ENCODE results near the gene ZGLP1.
A peak's percentile ranks its signal among the peaks of the same experiment; 100 is the strongest.

ZGLP1 gene

DNA sequence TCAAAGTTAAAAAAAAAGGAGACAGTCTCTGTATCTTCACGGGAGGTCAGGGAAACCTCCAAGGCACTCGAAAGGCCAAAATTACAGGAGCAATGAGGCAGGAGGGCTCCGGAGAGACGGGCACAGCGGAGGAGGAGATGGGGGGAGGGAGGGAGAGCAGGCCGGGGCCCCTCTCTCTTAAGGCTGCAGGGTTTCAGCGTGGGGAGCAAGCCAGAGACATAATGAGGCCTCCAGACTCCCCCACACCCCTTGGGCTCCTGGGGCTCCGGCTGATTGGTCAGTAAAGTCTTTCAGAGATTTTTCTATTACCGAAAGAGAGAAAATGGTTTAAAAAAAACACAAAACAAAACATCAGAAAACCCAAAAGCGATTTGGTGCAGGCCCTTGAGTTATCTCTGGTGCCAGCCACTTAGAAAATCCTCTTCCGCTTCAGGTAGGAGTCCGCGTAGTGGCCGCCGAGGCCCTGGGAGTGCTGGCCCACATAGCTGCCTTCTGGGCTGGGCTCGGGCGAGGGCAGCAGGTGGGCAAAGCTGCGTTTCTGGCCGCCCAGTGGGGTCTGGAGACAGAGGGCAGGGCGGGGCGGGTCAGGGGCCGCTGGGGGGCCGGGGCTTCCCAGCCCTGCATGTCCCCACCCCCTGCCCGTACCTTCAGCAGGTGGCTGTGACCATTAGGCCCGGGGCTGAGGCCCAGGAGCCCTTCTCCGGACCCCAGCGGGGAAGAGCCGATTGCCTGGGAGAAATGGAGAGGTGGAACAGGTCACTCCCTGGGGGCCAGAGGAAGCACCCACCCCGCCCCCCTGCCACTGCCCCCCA lies 7.6 kb upstream of the ZGLP1 start:
- H3K4me3 ChIP-seq (ENCODE audit: low read depth, low read length) = no peak overlapping the region
- TF ChIP-seq, protein P1, sequence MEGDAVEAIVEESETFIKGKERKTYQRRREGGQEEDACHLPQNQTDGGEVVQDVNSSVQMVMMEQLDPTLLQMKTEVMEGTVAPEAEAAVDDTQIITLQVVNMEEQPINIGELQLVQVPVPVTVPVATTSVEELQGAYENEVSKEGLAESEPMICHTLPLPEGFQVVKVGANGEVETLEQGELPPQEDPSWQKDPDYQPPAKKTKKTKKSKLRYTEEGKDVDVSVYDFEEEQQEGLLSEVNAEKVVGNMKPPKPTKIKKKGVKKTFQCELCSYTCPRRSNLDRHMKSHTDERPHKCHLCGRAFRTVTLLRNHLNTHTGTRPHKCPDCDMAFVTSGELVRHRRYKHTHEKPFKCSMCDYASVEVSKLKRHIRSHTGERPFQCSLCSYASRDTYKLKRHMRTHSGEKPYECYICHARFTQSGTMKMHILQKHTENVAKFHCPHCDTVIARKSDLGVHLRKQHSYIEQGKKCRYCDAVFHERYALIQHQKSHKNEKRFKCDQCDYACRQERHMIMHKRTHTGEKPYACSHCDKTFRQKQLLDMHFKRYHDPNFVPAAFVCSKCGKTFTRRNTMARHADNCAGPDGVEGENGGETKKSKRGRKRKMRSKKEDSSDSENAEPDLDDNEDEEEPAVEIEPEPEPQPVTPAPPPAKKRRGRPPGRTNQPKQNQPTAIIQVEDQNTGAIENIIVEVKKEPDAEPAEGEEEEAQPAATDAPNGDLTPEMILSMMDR (IDR thresholded peaks at IDR 0.05; ENCODE audit: borderline replicate concordance, insufficient read depth, low read depth, low read length) = no peak

DNA sequence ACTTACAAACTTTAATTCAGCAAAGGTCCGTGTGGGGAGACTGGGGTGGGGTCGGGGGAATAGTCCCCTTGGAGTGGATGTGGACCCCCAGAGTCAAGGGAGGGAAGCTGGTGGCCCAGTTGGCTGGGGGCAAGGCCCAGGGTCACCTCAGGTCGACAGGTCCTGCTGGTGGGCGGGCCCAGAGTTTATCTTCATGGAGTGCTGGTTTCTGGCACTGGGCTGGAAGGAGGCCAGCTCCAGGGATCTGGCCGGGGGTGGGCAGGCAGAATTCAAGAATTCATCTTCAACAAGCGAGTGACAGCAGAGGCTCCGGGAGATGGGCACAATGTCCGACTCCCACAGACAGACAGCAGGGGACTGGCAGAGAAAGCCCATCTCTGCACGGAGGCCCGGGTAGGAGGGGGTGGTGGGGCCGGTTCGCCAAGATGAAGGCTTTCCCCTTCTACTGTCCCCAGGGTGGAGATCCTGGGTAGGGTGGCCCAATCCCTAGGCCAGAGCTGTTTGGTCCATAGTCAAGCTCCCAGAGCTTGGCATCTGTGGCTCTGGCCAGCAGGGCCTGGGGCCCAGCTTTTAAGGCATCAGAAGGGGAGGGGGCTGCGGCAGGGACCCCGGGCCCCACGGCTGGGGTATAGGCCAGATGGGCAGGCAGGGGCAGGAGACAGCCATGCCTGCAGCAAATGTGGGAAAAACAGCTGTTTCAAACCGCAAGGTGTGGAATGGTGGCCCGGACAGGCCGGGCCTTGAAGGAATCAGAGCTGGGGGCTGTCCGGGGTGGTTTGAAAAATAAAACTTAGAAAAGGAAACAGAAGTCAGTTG lies 6.8 kb upstream of the ZGLP1 start:
- no peak overlapping the region for H3K4me3 ChIP-seq (ENCODE audit: low read depth, low read length)
- TF ChIP-seq, protein P1 (IDR thresholded peaks at IDR 0.05; ENCODE audit: borderline replicate concordance, insufficient read depth, low read depth, low read length) = no peak

GRCh38 chr19:10315335-10316214 lies 6.0 kb upstream of the ZGLP1 start, which contains the start of gene FDX2:
Gene FDX2 (minus strand): TSS chr19:10316015. CDS start chr19:10315996, 19 bp downstream.
- TF ChIP-seq, protein P1 (IDR thresholded peaks at IDR 0.05; ENCODE audit: borderline replicate concordance, insufficient read depth, low read depth, low read length) = no peak

DNA sequence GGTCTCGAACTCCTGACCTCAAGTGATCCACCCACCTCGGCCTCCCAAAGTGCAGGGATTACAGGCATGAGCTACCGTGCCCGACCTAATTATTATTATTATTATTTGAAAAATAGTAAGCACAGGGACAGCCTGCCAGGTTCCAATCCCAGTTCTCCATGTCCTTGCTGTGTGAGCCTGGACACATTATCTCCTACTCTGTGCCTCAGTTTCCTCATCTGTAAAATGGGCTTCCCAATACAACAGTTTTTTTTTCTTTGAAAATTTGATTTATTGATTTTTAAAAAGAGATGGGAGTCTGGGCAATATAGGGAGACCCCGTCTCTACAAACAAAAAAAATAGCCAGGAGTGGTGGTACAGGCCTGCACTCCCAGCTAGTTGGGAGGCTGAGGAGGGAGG lies 3.3 kb downstream of the ZGLP1 start:
- TF ChIP-seq, protein P1 (IDR thresholded peaks at IDR 0.05; ENCODE audit: borderline replicate concordance, insufficient read depth, low read depth, low read length) = no peak
- H3K4me3 ChIP-seq (ENCODE audit: low read depth, low read length) = no peak overlapping the region

More at GRCh38 chr19:10315335-10316214, 6.0 kb upstream of the ZGLP1 start, which contains the start of gene FDX2:
- H3K4me3 ChIP-seq (ENCODE audit: low read depth, low read length) = peak within 1 kb of the TSS; percentile 98

GRCh38 chr19:10305139-10305806 lies 4.3 kb downstream of the ZGLP1 start:
- TF ChIP-seq, protein P1 (IDR thresholded peaks at IDR 0.05; ENCODE audit: borderline replicate concordance, insufficient read depth, low read depth, low read length) = no peak

More at GRCh38 chr19:10305139-10305806, 4.3 kb downstream of the ZGLP1 start:
- H3K4me3 ChIP-seq (ENCODE audit: low read depth, low read length) = no peak overlapping the region
